Epithelial cell of proximal tubule (primary cell): Measurements from ENCODE around the gene UBA1. TPM values are rescaled to one million over a fixed set of nuclear protein-coding genes. Genes with fewer than 3 reads are reported as not detected.

ENCODE experiments used
- DNase-seq: peaks from one replicate; pipeline ENCODE4 v3.0.0-alpha.2; 2011; ENCODE audit warnings: low read depth
- H3K4me3 ChIP-seq: 2 replicates; pipeline ENCODE4 v1.5.1; 2011; ENCODE audit warnings: low read depth, mild to moderate bottlenecking, low read length
- total RNA-seq: library from RNA; depleted of rRNA; stranded (reverse); fragments of >200 nt; gene quantifications from 2 replicates; pipeline ENCODE4 v1.2.3, GENCODE V29; 2015
- TF ChIP-seq, protein P1 (sequence below): conservative IDR thresholded peaks from 2 replicates; pipeline ENCODE4 v1.5.1; 2012; ENCODE audit warnings: low read depth, mild to moderate bottlenecking, low read length

The UBA1 gene
- total RNA-seq, 1 donor from 2014 or later: 161 TPM

GRCh38 chrX:47179928-47180255 is 13.7 kb upstream of the UBA1 start:
- DNase-seq: no peak
- TF ChIP-seq, protein P1, sequence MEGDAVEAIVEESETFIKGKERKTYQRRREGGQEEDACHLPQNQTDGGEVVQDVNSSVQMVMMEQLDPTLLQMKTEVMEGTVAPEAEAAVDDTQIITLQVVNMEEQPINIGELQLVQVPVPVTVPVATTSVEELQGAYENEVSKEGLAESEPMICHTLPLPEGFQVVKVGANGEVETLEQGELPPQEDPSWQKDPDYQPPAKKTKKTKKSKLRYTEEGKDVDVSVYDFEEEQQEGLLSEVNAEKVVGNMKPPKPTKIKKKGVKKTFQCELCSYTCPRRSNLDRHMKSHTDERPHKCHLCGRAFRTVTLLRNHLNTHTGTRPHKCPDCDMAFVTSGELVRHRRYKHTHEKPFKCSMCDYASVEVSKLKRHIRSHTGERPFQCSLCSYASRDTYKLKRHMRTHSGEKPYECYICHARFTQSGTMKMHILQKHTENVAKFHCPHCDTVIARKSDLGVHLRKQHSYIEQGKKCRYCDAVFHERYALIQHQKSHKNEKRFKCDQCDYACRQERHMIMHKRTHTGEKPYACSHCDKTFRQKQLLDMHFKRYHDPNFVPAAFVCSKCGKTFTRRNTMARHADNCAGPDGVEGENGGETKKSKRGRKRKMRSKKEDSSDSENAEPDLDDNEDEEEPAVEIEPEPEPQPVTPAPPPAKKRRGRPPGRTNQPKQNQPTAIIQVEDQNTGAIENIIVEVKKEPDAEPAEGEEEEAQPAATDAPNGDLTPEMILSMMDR: no peak
- H3K4me3 ChIP-seq: no peak overlapping the region

- no peak for DNase-seq
- no peak overlapping the region for H3K4me3 ChIP-seq
- TF ChIP-seq, protein P1: no peak
Observed at GRCh38 chrX:47180346-47180745, 13.3 kb upstream of the UBA1 start.

DNA sequence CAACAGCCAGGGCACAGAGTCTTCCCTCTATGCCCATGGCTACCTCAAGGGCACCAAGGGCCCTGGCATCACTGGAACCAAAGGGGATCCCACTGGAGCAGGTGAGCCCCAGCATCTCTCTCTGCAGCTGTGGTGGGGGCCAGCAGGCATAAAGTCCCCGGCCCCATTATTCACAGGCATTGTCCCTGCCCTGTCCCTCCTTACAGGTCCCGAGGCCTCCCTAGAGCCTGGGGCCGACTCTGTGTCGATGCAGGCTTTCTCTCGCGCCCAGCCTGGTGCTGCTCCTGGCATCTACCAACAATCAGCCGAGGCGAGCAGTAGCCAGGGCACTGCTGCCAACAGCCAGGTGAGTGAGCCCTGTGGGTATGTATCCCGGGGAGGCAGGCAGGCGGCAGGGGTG is 12.3 kb upstream of the UBA1 start:
- H3K4me3 ChIP-seq: no peak overlapping the region
- TF ChIP-seq, protein P1: no peak

DNA sequence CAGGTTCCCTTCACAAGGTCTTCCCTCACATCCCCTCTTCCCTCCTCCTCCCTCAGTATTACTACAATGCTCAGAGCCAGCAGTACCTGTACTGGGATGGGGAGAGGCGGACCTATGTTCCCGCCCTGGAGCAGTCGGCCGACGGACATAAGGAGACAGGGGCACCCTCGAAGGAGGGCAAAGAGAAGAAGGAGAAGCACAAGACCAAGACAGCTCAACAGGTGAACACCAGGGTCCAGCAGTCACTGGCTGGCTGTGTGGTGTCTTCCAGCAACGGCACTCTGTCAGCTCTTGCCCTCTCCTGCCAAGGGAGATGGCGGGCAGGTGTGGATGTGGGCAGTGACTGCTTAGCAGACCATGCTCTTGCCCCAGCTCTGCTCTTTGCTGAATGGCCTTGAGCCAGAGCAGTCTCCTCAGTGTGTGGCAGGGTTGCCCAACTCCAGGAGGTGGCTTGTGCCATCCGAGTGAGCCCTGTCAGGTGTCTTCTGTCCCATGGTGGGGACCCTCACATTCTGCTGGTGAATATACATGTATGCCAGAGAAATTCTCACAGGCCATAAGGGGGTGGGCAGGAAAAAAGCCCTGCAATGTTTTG is 11.4 kb upstream of the UBA1 start:
- no peak overlapping the region for H3K4me3 ChIP-seq
- TF ChIP-seq, protein P1: no peak
- no peak for DNase-seq

More for the DNA sequence above, 12.3 kb upstream of the UBA1 start:
- DNase-seq: no peak

- no peak overlapping the region for H3K4me3 ChIP-seq
- TF ChIP-seq, protein P1: no peak
- DNase-seq: no peak
Observed at GRCh38 chrX:47184486-47184885, 9.1 kb upstream of the UBA1 start.

- no peak overlapping the region for H3K4me3 ChIP-seq
- TF ChIP-seq, protein P1: no peak
- DNase-seq: no peak
Observed at GRCh38 chrX:47185241-47185640, 8.4 kb upstream of the UBA1 start.

- DNase-seq: no peak
- TF ChIP-seq, protein P1: no peak
- H3K4me3 ChIP-seq: no peak overlapping the region
Observed at GRCh38 chrX:47186096-47186740, 7.4 kb upstream of the UBA1 start.
